ENCODE measurements around the gene MAPK7. TPM values are rescaled to one million over a fixed set of nuclear protein-coding genes. Genes with fewer than 3 reads are reported as not detected.
A peak's percentile ranks its signal among the peaks of the same experiment; 100 is the strongest.

The MAPK7 gene
- total and polyA plus RNA-seq, 2 experiments from 2014 or later: 26.1 to 49.0 TPM

- no peak for DNase-seq (ENCODE audit: low spot score)
- Histone ChIP-seq H3K4me1 (ENCODE audit: insufficient read depth) (peaks cover 53% of the 10 kb centered on the region), H3K4me3 (no peak overlapping the region), H3K27me3 (no peaks in the 10 kb centered on the region), H3K4me2 (no peak overlapping the region), H3K36me3 (replicated peaks; ENCODE audit: insufficient read depth, low read depth) (no peaks in the 10 kb centered on the region), H3K9me2 (replicated peaks; ENCODE audit: insufficient read depth) (no peaks in the 10 kb centered on the region), H2AFZ (no peak overlapping the region), H3K27ac (no peak overlapping the region), H4K20me1 (ENCODE audit: insufficient read depth, poor library complexity, severe bottlenecking) (no peaks in the 10 kb centered on the region), H3K79me2 (no peaks in the 10 kb centered on the region), H3K9me3 (ENCODE audit: low read depth) (no peaks in the 10 kb centered on the region)
- TF ChIP-seq EZH2phosphoT487 (IDR thresholded peaks at IDR 0.05; ENCODE audit: low read depth, severe bottlenecking, unreplicated experiment): no peak
- TF ChIP-seq CTCF (IDR thresholded peaks at IDR 0.05; ENCODE audit: poor library complexity): no peak
- WGBS (ENCODE audit: low lambda C conversion rate, missing lambda C conversion rate): 92% methylated on average over 7 of the region's 7 CpGs
These were observed 33.2 kb upstream of the MAPK7 start for GRCh38 chr17:19345067-19345460.

GRCh38 chr17:19345486-19346350 lies 32.6 kb upstream of the MAPK7 start:
- Histone ChIP-seq H3K9me3 (ENCODE audit: low read depth) (no peaks in the 10 kb centered on the region), H3K4me2 (no peak overlapping the region), H3K79me2 (no peaks in the 10 kb centered on the region), H3K4me3 (no peak overlapping the region), H4K20me1 (ENCODE audit: insufficient read depth, poor library complexity, severe bottlenecking) (no peaks in the 10 kb centered on the region), H3K4me1 (ENCODE audit: insufficient read depth) (peaks cover 53% of the 10 kb centered on the region), H3K36me3 (replicated peaks; ENCODE audit: insufficient read depth, low read depth) (no peaks in the 10 kb centered on the region), H3K9me2 (replicated peaks; ENCODE audit: insufficient read depth) (no peaks in the 10 kb centered on the region), H2AFZ (no peak overlapping the region), H3K27ac (peak overlapping the region; percentile 79), H3K27me3 (no peaks in the 10 kb centered on the region)
- DNase-seq (ENCODE audit: low spot score): no peak
- WGBS (ENCODE audit: low lambda C conversion rate, missing lambda C conversion rate): 91% methylated on average over 13 of the region's 13 CpGs
- TF ChIP-seq EZH2phosphoT487 (IDR thresholded peaks at IDR 0.05; ENCODE audit: low read depth, severe bottlenecking, unreplicated experiment) (no peak), EZH2 (IDR thresholded peaks at IDR 0.05; ENCODE audit: borderline replicate concordance) (no peak), CTCF (IDR thresholded peaks at IDR 0.05; ENCODE audit: poor library complexity) (no peak)

- no peak overlapping the region for H3K4me2 ChIP-seq
These were observed 31.7 kb upstream of the MAPK7 start for GRCh38 chr17:19346351-19347255.

More at GRCh38 chr17:19346351-19347255, 31.7 kb upstream of the MAPK7 start:
- Histone ChIP-seq H3K27me3 (no peaks in the 10 kb centered on the region), H3K36me3 (replicated peaks; ENCODE audit: insufficient read depth, low read depth) (no peaks in the 10 kb centered on the region), H3K4me3 (no peak overlapping the region), H3K9me3 (ENCODE audit: low read depth) (no peaks in the 10 kb centered on the region), H3K4me1 (ENCODE audit: insufficient read depth) (peaks cover 47% of the 10 kb centered on the region), H3K9me2 (replicated peaks; ENCODE audit: insufficient read depth) (no peaks in the 10 kb centered on the region), H4K20me1 (ENCODE audit: insufficient read depth, poor library complexity, severe bottlenecking) (no peaks in the 10 kb centered on the region), H2AFZ (no peak overlapping the region), H3K79me2 (no peaks in the 10 kb centered on the region), H3K27ac (peak overlapping the region; percentile 79)
- TF ChIP-seq EZH2phosphoT487 (IDR thresholded peaks at IDR 0.05; ENCODE audit: low read depth, severe bottlenecking, unreplicated experiment) (no peak), EZH2 (IDR thresholded peaks at IDR 0.05; ENCODE audit: borderline replicate concordance) (no peak), CTCF (IDR thresholded peaks at IDR 0.05; ENCODE audit: poor library complexity) (no peak)
- DNase-seq (ENCODE audit: low spot score): peak; percentile 84
- WGBS (ENCODE audit: low lambda C conversion rate, missing lambda C conversion rate): 65% methylated on average over 19 of the region's 19 CpGs
